HG02884 (cell line): ENCODE measurements around the gene SLC19A1.

Source experiments
- ATAC-seq: cut with Tn5 transposase; IDR thresholded peaks from one replicate; pipeline ENCODE4 v1.9.1; 2021; ENCODE audit warnings: mild to moderate bottlenecking, moderate library complexity; ENCODE audit not compliant: unreplicated experiment

Gene SLC19A1

GRCh38 chr21:45496968-45497845 is 45.0 kb downstream of the SLC19A1 start:
- ATAC-seq: no peak

GRCh38 chr21:45496151-45496967 is 45.9 kb downstream of the SLC19A1 start:
- ATAC-seq: no peak

- ATAC-seq: no peak
Observed at GRCh38 chr21:45494851-45495680, 47.2 kb downstream of the SLC19A1 start.

GRCh38 chr21:45494135-45494850 is 47.9 kb downstream of the SLC19A1 start:
- ATAC-seq: no peak

- no peak for ATAC-seq
Observed at GRCh38 chr21:45493401-45494001, 48.7 kb downstream of the SLC19A1 start.

- no peak for ATAC-seq
Observed at GRCh38 chr21:45492765-45493164, 49.5 kb downstream of the SLC19A1 start.

GRCh38 chr21:45491623-45492022 is 50.6 kb downstream of the SLC19A1 start:
- no peak for ATAC-seq

- ATAC-seq: no peak
Observed at GRCh38 chr21:45491056-45491455, 51.2 kb downstream of the SLC19A1 start.

GRCh38 chr21:45490049-45490731 is 52.0 kb downstream of the SLC19A1 start:
- ATAC-seq: no peak

- ATAC-seq: no peak
Observed at GRCh38 chr21:45489722-45489982, 52.6 kb downstream of the SLC19A1 start.

- ATAC-seq: no peak
Observed at GRCh38 chr21:45488931-45489721, 53.1 kb downstream of the SLC19A1 start.

GRCh38 chr21:45487891-45488600 is 54.2 kb downstream of the SLC19A1 start:
- ATAC-seq: no peak

- no peak for ATAC-seq
Observed at GRCh38 chr21:45487161-45487806, 55.0 kb downstream of the SLC19A1 start.

GRCh38 chr21:45486443-45487160 is 55.6 kb downstream of the SLC19A1 start:
- no peak for ATAC-seq

GRCh38 chr21:45485686-45486442 is 56.4 kb downstream of the SLC19A1 start:
- no peak for ATAC-seq

- ATAC-seq: no peak
Observed at GRCh38 chr21:45484318-45484717, 57.9 kb downstream of the SLC19A1 start.
